Activated CD4-positive, alpha-beta memory T cell treated with anti-CD3 and anti-CD28 coated beads, Interleukin-2, amount 10 ng/mL, durations not matched to agents 7 days and 5 days (primary cell): ENCODE measurements around the gene CDHR2. TPM values are rescaled to one million over a fixed set of nuclear protein-coding genes. Genes with fewer than 3 reads are reported as not detected.

Experiments used
- CTCF ChIA-PET: fragments of 350-600 bp; sonication (Branson Sonifier 250); formaldehyde crosslinking; loops from one replicate; lab custom pipeline; 2021; ENCODE audit warnings: antibody characterized with exemption, inconsistent platforms; lab: Charles Lee
- POLR2A ChIA-PET: fragments of 350-600 bp; sonication (Branson Sonifier 250); formaldehyde crosslinking; loops from one replicate; lab custom pipeline; 2021; ENCODE audit warnings: antibody characterized with exemption; lab: Charles Lee
- DNase-seq: peaks from one replicate; pipeline ENCODE4 v3.0.0-alpha.2; 2020
- H3K27ac Mint-ChIP-seq: one replicate; pipeline ENCODE4 v1.8.0; 2021; ENCODE audit warnings: mild to moderate bottlenecking, mixed read lengths
- H3K27me3 Mint-ChIP-seq: one replicate; pipeline ENCODE4 v1.8.0; 2021; ENCODE audit warnings: mixed read lengths
- H3K36me3 Mint-ChIP-seq: one replicate; pipeline ENCODE4 v1.8.0; 2021; ENCODE audit warnings: low read depth, mixed read lengths
- H3K4me1 Mint-ChIP-seq: one replicate; pipeline ENCODE4 v1.8.0; 2021; ENCODE audit warnings: mixed read lengths
- H3K4me3 Mint-ChIP-seq: one replicate; pipeline ENCODE4 v1.8.0; 2021; ENCODE audit warnings: mild to moderate bottlenecking, mixed read lengths
- H3K9me3 Mint-ChIP-seq: one replicate; pipeline ENCODE4 v1.8.0; 2021; ENCODE audit warnings: mixed read lengths
- total RNA-seq, 2 experiments: library from RNA; stranded (reverse); gene quantifications; one replicate each; pipeline ENCODE4 v1.2.3, GENCODE V29; 2021

CDHR2 gene
- total RNA-seq, 2 experiments from 2014 or later: 1.6 to 2.3 TPM

DNA sequence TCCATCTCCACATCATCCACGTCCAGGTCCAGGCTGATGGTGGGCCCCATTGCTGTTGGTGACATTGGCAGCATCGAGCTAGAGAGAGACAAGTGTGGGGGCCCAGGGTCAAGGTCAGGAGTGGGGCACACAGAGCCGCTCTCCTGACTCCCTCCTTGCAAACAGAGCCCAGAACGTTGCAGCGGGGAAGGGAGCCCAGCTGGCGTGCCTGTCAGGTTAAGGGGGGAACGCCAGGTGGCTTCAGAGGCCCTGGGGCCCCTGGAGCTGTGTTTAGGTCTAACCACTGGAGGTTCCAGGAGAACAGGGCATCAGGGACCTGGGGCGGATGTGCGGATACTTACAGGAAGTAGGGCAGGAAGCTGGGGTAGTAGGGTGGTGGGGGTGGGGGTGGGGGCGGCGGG lies 19.4 kb upstream of the CDHR2 start:
- Mint-ChIP-seq H3K9me3 (no peaks in the 10 kb centered on the region), H3K4me1 (peaks cover 53% of the 10 kb centered on the region), H3K4me3 (peak overlapping the region; percentile 68), H3K27me3 (no peaks in the 10 kb centered on the region), H3K36me3 (peaks cover 58% of the 10 kb centered on the region), H3K27ac (peak overlapping the region; percentile 83)
- POLR2A ChIA-PET: interaction anchor here (0.8 to 10.5 kb wide), 6 partner anchors 10 to 118 kb away, joined by 4 to 156 read pairs (median 4); partner anchors contain the start of genes FAF2 and TSPAN17
- CTCF ChIA-PET: interaction anchor here (0.6 to 3.5 kb wide), 8 partner anchors 8 to 131 kb away, joined by 3 to 24 read pairs (median 4); partner anchors contain the start of genes CLTB and FAF2
- DNase-seq: peak; percentile 71

DNA sequence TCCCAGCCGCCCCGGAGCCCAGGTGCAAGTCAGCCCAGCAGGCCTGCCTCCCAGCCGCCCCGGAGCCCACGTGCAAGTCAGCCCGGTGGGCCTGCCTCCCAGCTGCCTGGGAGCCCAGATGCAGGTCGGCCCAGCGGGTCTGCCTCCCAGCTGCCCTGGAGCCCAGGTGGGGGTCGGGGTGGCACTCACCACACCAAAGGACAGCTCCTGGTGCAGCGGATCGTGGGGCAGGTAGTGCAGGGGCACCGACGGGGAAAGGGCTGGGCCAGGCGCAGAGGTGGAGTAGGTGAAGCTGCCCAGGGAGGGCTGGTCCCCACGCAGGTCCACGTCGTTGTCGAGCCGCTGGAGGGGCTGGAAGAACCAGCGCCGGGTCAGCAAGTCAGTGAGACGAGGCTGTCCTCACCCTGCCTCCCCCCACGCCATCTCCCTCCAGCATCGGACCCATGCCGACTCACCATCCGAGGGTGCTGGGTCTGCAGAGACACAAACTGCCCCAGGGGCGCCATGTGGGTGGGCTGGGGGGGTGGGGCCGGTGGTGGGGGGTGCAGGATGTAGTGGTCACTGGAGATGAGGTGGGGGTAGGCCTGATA lies 18.7 kb upstream of the CDHR2 start:
- ChIA-PET POLR2A (interaction anchor here (1.0 to 10.5 kb wide), 9 partner anchors 13 to 117 kb away, joined by 3 to 156 read pairs (median 4); partner anchors contain the start of genes CLTB, FAF2 and TSPAN17), CTCF (interaction anchor here (0.6 to 3.5 kb wide), 6 partner anchors 8 to 130 kb away, joined by 3 to 24 read pairs (median 4); partner anchors contain the start of gene FAF2)
- peak overlapping the region; percentile 93 for H3K27ac Mint-ChIP-seq
- no peaks in the 10 kb centered on the region for H3K9me3 Mint-ChIP-seq
- H3K4me1 Mint-ChIP-seq: peaks cover 59% of the 10 kb centered on the region
- peak overlapping the region; percentile 84 for H3K4me3 Mint-ChIP-seq
- no peak for DNase-seq
- H3K27me3 Mint-ChIP-seq: no peaks in the 10 kb centered on the region
- peaks cover 63% of the 10 kb centered on the region for H3K36me3 Mint-ChIP-seq

DNA sequence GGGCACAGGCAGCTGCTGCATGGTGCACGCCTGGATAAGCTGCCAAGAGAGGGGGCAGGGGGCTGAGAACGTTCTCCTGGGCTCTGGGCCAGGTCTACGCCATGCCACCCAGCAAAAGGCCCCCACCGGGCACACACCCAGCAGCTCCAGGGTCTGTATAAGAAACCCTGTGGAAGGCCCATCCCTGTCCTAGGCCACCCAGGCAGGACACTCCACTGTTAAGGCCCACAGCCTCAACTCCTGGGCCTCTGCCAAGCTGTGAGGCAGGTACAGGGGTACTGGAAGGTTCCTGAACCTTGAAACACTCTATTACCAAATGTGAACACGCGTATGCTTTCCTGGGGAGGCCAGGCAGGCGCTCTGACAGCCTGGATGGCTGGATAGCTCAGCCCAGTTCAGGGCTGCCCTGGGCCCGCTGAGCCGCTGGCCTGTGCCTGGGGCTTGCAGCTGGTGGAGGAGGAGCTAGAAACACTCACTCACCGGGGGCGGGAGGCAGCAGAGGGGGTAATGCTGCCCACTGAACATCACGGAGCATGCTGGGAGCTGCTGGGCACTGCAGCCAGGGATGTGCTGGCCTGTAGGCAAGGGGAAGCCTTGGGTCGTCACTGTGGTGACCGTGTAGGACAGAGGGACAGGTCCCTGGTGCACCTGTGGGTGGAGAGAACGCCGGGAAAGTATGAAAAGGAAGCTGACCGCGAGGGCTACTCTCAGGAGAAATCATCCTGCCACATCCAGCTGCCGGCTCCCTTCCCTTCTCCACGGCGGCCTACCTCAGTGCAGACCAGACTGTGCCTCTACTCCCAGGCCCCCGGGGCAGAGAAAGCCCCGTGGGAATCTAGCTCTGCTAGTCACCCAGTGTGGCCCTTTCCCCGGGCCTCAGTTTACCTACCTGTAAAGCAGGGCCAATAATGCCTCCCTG lies 17.9 kb upstream of the CDHR2 start:
- H3K9me3 Mint-ChIP-seq: no peaks in the 10 kb centered on the region
- H3K27ac Mint-ChIP-seq: peak overlapping the region; percentile 93
- peak overlapping the region; percentile 84 for H3K4me3 Mint-ChIP-seq
- POLR2A ChIA-PET: interaction anchor here (0.6 to 10.5 kb wide), 10 partner anchors 12 to 169 kb away, joined by 3 to 156 read pairs (median 4); partner anchors contain the start of genes CLTB, FAF2, KIAA1191 and TSPAN17
- CTCF ChIA-PET: interaction anchor here (3.5 kb wide), 2 partner anchors 12 to 82 kb away, joined by 24 read pairs; partner anchors contain the start of gene FAF2
- H3K4me1 Mint-ChIP-seq: peaks cover 59% of the 10 kb centered on the region
- H3K27me3 Mint-ChIP-seq: no peaks in the 10 kb centered on the region
- H3K36me3 Mint-ChIP-seq: peaks cover 68% of the 10 kb centered on the region
- DNase-seq: no peak

DNA sequence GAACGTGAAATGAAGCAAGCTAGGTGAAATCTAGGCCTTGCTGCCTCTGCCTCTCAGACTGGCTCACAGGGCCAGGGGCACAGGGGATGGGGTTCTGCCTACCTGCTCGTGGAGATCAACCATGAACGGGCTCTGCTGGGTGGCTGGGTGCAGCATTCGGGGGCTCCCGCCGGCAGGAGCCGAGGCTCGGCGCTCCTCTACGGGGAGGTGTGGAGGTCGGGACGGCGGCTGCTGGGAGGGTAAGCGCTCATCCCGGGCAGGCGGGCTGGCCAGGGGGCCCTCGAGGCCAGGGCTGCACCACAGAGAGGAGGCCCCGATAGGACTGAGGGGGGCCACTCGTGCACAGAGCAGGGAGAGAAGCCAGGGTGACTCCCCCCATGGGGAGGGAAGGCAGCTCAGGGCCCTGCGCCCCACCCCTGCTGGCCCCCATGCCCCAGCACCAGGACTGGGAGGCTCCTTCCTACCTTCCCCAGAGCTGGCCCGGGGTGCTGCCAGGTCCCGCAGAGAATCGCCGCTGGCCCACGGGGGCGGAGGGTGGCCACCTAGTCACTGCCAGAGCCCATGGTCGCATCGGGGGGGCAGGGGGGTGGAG lies 17.1 kb upstream of the CDHR2 start:
- H3K36me3 Mint-ChIP-seq: peaks cover 68% of the 10 kb centered on the region
- POLR2A ChIA-PET: interaction anchor here (0.6 to 10.5 kb wide), 8 partner anchors 11 to 170 kb away, joined by 3 to 156 read pairs (median 6); partner anchors contain the start of genes CLTB, FAF2 and KIAA1191
- CTCF ChIA-PET: interaction anchor here (0.6 to 3.8 kb wide), 4 partner anchors 11 to 116 kb away, joined by 3 to 24 read pairs (median 19); partner anchors contain the start of genes CLTB and FAF2
- no peak for DNase-seq
- no peaks in the 10 kb centered on the region for H3K27me3 Mint-ChIP-seq
- peak overlapping the region; percentile 93 for H3K27ac Mint-ChIP-seq
- H3K9me3 Mint-ChIP-seq: no peaks in the 10 kb centered on the region
- H3K4me1 Mint-ChIP-seq: peaks cover 59% of the 10 kb centered on the region
- H3K4me3 Mint-ChIP-seq: peak overlapping the region; percentile 84

DNA sequence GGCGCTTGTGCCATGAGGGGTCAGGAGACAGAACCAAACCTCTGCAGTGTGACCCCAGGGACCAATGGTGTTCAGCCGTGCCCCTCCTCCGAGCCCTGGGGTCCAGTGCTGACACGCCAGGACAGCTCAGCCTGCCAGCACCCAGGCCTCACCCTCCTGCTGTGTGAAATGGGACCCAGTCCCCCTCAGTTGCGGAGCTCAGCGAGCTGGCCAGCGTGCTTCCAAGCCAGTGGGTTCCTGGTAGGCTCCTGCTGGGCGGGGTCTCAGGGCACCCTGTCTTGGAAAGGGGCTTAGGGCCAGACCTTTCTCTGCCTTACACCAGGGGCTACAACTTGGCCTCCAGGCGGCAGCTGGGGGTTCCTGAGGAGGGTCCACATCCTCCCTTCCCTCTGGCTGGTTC lies 16.3 kb upstream of the CDHR2 start:
- Mint-ChIP-seq H3K9me3 (no peaks in the 10 kb centered on the region), H3K4me1 (peaks cover 56% of the 10 kb centered on the region), H3K27ac (peak overlapping the region; percentile 95), H3K4me3 (peak overlapping the region; percentile 97), H3K27me3 (no peaks in the 10 kb centered on the region), H3K36me3 (peaks cover 64% of the 10 kb centered on the region)
- POLR2A ChIA-PET: interaction anchor here (0.6 to 10.5 kb wide), 9 partner anchors 10 to 603 kb away, joined by 3 to 156 read pairs (median 4); partner anchors contain the start of genes FAF2 and TSPAN17
- CTCF ChIA-PET: interaction anchor here (0.6 to 6.6 kb wide), 6 partner anchors 10 to 117 kb away, joined by 3 to 73 read pairs (median 19); partner anchors contain the start of genes CLTB and FAF2
- no peak for DNase-seq

DNA sequence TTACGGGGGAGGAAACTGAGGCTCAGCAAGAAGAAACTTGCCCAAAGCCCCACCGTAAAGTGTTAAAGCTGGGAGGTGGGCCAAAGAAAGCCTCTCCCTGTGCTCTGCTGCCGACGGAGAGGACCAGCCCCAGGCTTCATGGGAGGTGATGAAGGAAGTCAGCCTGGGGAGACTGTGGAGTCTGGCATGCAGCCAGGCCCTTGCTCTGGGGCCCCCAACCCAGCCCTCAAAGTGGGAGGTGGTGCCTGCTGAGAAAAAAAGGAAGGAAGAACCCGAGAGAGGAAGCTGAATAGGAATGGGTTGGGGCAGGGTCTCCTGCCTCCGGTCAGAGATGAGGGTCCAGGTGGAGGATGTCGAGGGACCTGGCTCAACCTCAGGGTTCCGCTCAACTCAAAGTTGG lies 15.8 kb upstream of the CDHR2 start:
- Mint-ChIP-seq H3K36me3 (peaks cover 58% of the 10 kb centered on the region), H3K27me3 (no peaks in the 10 kb centered on the region), H3K27ac (peak overlapping the region; percentile 95), H3K4me1 (peaks cover 56% of the 10 kb centered on the region), H3K4me3 (peak overlapping the region; percentile 97), H3K9me3 (no peaks in the 10 kb centered on the region)
- ChIA-PET CTCF (interaction anchor here (0.9 to 6.6 kb wide), 8 partner anchors 10 to 117 kb away, joined by 3 to 73 read pairs (median 8); partner anchors contain the start of genes CLTB and FAF2), POLR2A (interaction anchor here (0.6 to 10.5 kb wide), 18 partner anchors 8 to 1671 kb away, joined by 3 to 156 read pairs (median 5); partner anchors contain the start of genes CDHR2, CLTB, FAF2 and HIGD2A)
- no peak for DNase-seq

DNA sequence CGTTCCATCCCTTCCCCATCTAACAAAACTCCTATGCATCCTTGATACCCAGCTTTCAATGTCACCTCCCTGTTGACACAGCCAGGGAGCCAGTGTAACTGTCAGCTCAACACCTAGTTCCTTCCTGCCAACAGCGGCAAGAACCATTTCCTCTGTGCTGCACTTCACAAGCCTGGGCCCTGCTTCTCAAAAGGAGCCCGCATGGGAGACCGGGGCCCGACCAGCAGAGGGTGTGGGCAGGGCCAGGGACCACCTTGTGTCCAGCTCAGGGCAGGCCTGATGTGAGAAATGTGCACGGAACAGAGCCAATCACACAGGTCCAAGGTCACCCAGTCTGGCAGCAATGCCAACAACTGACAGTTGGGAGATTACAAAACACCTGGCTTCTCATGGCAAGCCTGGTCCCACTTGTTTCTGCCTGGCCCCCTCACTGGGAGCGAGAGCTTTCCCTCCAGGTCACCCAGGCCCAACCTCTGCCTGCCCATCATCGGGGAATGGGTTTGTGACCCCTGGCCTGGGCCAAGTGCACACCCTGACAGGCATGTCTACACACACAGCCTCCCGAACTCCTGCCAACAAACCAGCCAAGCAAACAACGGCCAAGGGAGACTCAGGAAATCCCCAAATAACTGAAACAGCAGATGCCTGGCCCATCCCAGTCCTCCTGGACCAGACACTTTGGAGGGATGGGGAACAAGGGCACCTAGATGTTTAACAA lies 15.1 kb upstream of the CDHR2 start:
- Mint-ChIP-seq H3K27me3 (no peaks in the 10 kb centered on the region), H3K27ac (peak overlapping the region; percentile 95), H3K4me3 (peak overlapping the region; percentile 97), H3K36me3 (peaks cover 55% of the 10 kb centered on the region), H3K4me1 (peaks cover 58% of the 10 kb centered on the region), H3K9me3 (no peaks in the 10 kb centered on the region)
- ChIA-PET POLR2A (interaction anchor here (0.6 to 10.5 kb wide), 19 partner anchors 9 to 1670 kb away, joined by 3 to 156 read pairs (median 4); partner anchors contain the start of genes CDHR2, CLTB, FAF2 and HIGD2A), CTCF (interaction anchor here (0.9 to 6.6 kb wide), 9 partner anchors 9 to 118 kb away, joined by 3 to 73 read pairs (median 8); partner anchors contain the start of genes CLTB and FAF2)
- DNase-seq: peak; percentile 72

DNA sequence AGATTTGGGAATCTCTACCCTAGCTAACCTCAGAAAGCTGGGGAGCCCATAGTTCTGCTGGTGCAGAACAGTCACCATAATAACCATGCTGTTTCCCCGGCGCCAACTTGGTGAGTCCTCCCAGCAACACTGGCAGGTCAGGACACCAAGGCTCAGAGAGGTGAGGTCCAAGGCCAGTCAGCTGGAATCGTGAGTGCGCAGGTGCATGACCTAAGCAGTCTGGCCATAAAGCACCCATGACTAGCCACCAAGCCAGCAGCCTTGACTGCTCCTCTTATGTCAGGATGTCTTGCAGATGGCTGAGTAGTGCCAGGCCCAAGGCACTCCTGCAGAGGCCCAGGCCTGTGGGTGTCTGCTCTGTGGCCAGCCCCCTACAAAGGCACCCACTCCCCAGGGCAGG lies 14.5 kb upstream of the CDHR2 start:
- H3K36me3 Mint-ChIP-seq: peaks cover 49% of the 10 kb centered on the region
- peak overlapping the region; percentile 97 for H3K4me3 Mint-ChIP-seq
- H3K9me3 Mint-ChIP-seq: no peaks in the 10 kb centered on the region
- H3K4me1 Mint-ChIP-seq: peaks cover 57% of the 10 kb centered on the region
- POLR2A ChIA-PET: interaction anchor here (0.7 to 10.5 kb wide), 13 partner anchors 8 to 173 kb away, joined by 3 to 156 read pairs (median 8); partner anchors contain the start of genes CDHR2, CLTB, FAF2 and HIGD2A
- no peaks in the 10 kb centered on the region for H3K27me3 Mint-ChIP-seq
- CTCF ChIA-PET: interaction anchor here (1.3 to 6.6 kb wide), 6 partner anchors 9 to 118 kb away, joined by 3 to 73 read pairs (median 8); partner anchors contain the start of genes CLTB and FAF2
- DNase-seq: peak; percentile 22
- H3K27ac Mint-ChIP-seq: peak overlapping the region; percentile 95

DNA sequence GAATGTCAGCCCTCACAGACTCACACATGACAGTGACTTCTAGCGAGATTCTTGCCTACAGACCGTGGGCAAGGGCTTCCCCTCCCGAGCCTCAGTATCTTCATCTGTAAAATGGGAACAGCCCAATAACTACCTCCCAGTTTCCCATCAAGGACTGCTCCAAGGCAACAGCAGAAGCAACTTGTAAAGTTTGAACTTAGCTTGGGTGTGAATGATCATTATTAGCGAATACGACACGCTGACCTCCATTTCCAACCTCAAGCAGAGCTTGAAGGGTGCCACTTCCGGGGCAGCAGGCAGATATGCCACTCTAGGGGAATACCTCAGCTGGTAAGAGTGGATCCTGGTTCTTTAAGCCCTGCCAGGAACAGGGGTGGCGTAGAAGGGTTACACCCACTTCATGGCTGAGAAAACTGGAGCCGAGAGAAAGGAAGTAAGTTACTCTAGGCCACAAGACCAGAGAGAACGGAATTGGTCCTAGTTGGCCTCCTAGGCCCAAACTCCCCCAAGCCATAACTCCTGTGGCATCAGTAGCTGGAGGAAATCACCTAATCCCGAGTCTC lies 14.0 kb upstream of the CDHR2 start:
- Mint-ChIP-seq H3K4me1 (peaks cover 60% of the 10 kb centered on the region), H3K36me3 (peaks cover 46% of the 10 kb centered on the region), H3K27ac (peak overlapping the region; percentile 95), H3K9me3 (no peaks in the 10 kb centered on the region), H3K27me3 (no peaks in the 10 kb centered on the region), H3K4me3 (peak overlapping the region; percentile 97)
- POLR2A ChIA-PET: interaction anchor here (0.5 to 10.5 kb wide), 21 partner anchors 8 to 1027 kb away, joined by 3 to 156 read pairs (median 4); partner anchors contain the start of genes CLTB, FAF2, HIGD2A and KIAA1191
- DNase-seq: peak; percentile 64
- CTCF ChIA-PET: interaction anchor here (1.7 to 6.6 kb wide), 4 partner anchors 9 to 119 kb away, joined by 8 to 73 read pairs (median 12); partner anchors contain the start of genes CLTB and FAF2

DNA sequence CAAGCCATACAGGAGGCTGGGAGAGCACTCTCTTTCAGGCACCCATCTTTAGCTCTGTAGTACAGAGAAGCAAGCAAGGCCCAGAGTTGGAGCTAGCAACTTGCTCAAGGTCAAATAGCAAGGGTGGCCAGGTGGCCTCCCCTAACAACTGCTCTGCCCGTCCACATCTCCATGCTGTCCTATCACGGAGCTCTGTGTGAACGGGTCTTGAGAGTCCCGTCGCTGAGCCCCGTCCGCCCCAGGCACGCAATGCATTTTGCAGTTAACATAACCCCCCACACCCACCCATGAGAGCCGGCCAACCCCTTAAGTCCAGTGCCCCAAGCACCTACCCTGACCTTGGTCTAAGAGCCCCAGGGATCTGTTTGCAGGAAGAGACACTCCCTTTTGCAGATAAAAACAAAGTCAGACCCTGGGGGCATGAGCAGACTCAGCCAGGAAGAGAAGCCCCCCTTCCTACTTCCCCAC lies 13.4 kb upstream of the CDHR2 start:
- DNase-seq: no peak
- POLR2A ChIA-PET: interaction anchor here (0.5 to 10.5 kb wide), 20 partner anchors 7 to 1028 kb away, joined by 3 to 156 read pairs (median 4); partner anchors contain the start of genes CLTB, FAF2, HIGD2A and KIAA1191
- CTCF ChIA-PET: interaction anchor here (1.7 to 6.6 kb wide), 4 partner anchors 8 to 119 kb away, joined by 8 to 73 read pairs (median 12); partner anchors contain the start of genes CLTB and FAF2
- Mint-ChIP-seq H3K27ac (peak overlapping the region; percentile 95), H3K4me1 (peaks cover 65% of the 10 kb centered on the region), H3K36me3 (peaks cover 43% of the 10 kb centered on the region), H3K9me3 (no peaks in the 10 kb centered on the region), H3K4me3 (peak overlapping the region; percentile 97), H3K27me3 (no peaks in the 10 kb centered on the region)
